ENCODE data around the gene POLD4.
"Not testable (repeated sequence)": the region's sequence is repeated elsewhere in the genome, so short reads cannot be mapped to it uniquely, and the experiment has no call there.

Gene POLD4

GRCh38 chr11:67351275-67352005 is 1.9 kb downstream of the POLD4 start:
- peak; percentile 63 for DNase-seq

GRCh38 chr11:67349928-67350465 is 3.3 kb downstream of the POLD4 start:
- no peak for DNase-seq

- DNase-seq: no peak
These were observed 3.9 kb downstream of the POLD4 start for GRCh38 chr11:67349457-67349856.

- DNase-seq: no peak
These were observed 4.3 kb downstream of the POLD4 start for GRCh38 chr11:67349036-67349435.

- no peak for DNase-seq
These were observed 5.2 kb downstream of the POLD4 start for GRCh38 chr11:67347964-67348749.

GRCh38 chr11:67345920-67346819 is 7.2 kb downstream of the POLD4 start:
- DNase-seq: no peak

GRCh38 chr11:67345247-67345919 is 8.0 kb downstream of the POLD4 start:
- no peak for DNase-seq

GRCh38 chr11:67344264-67344663 is 9.1 kb downstream of the POLD4 start:
- DNase-seq: peak; percentile 27

- no peak for DNase-seq
These were observed 16.1 kb downstream of the POLD4 start for GRCh38 chr11:67337257-67337656.

GRCh38 chr11:67332081-67332691 is 21.2 kb downstream of the POLD4 start:
- DNase-seq: no peak

- no peak for DNase-seq
These were observed 29.8 kb downstream of the POLD4 start for GRCh38 chr11:67323526-67323925.

GRCh38 chr11:67322049-67322448 is 31.3 kb downstream of the POLD4 start:
- no peak for DNase-seq

GRCh38 chr11:67321313-67321871 is 32.0 kb downstream of the POLD4 start:
- DNase-seq: no peak

GRCh38 chr11:67320691-67321090 is 32.7 kb downstream of the POLD4 start:
- DNase-seq: no peak

GRCh38 chr11:67320011-67320410 is 33.3 kb downstream of the POLD4 start:
- no peak for DNase-seq

GRCh38 chr11:67318876-67319275 is 34.5 kb downstream of the POLD4 start:
- not testable (repeated sequence) for DNase-seq

- no peak for DNase-seq
These were observed 35.3 kb downstream of the POLD4 start for GRCh38 chr11:67317888-67318555.

GRCh38 chr11:67317205-67317887 is 36.0 kb downstream of the POLD4 start:
- DNase-seq: peak; percentile 99

GRCh38 chr11:67316882-67317204 is 36.5 kb downstream of the POLD4 start:
- no peak for DNase-seq

GRCh38 chr11:67315325-67315909 is 37.9 kb downstream of the POLD4 start:
- DNase-seq: no peak
